Uterus (tissue), 2 donors: ENCODE measurements around the gene SLC22A31.

Experiments used
- POLR2A ChIP-seq, 2 donors: fragments of 450-650 bp; IDR thresholded peaks; one replicate each; pipeline ENCODE4 v1.6.1; 2016; ENCODE audit warnings: antibody characterized with exemption in 2 of 2, mild to moderate bottlenecking in 1 of 2, moderate library complexity in 1 of 2
- TF ChIP-seq, protein P1 (sequence below), 4 experiments: fragments of 200-600 bp in 2 of 4; fragments of 450-650 bp in 2 of 4; sonication (generic) in 2 of 4; IDR thresholded peaks; one replicate each; pipeline ENCODE4 v1.5.1; 2016 to 2019; ENCODE audit warnings: antibody characterized with exemption in 4 of 4, mild to moderate bottlenecking in 2 of 4, moderate library complexity in 1 of 4

DNA sequence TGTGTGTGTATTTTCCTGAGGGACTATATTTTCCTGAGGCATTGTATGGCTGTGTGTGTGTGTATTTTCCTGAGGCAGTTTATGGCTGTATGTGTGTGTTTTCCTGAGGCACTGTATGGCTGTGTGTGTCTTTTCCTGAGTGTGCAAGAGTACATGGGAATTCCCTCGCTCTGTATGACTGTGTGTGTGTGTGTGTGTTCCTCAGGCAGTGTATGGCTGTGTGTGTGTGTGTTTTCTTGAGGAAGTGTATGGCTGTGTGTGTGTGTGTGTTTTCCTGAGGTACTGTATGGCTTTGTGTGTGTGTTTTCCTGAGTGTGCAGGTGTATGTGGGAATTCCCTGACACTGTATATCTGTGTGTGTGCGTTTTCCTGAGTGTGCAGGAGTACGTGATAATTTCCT is 21.3 kb upstream of the SLC22A31 start:
- TF ChIP-seq POLR2A (IDR thresholded peaks at IDR 0.05): no peak
- TF ChIP-seq, protein P1, sequence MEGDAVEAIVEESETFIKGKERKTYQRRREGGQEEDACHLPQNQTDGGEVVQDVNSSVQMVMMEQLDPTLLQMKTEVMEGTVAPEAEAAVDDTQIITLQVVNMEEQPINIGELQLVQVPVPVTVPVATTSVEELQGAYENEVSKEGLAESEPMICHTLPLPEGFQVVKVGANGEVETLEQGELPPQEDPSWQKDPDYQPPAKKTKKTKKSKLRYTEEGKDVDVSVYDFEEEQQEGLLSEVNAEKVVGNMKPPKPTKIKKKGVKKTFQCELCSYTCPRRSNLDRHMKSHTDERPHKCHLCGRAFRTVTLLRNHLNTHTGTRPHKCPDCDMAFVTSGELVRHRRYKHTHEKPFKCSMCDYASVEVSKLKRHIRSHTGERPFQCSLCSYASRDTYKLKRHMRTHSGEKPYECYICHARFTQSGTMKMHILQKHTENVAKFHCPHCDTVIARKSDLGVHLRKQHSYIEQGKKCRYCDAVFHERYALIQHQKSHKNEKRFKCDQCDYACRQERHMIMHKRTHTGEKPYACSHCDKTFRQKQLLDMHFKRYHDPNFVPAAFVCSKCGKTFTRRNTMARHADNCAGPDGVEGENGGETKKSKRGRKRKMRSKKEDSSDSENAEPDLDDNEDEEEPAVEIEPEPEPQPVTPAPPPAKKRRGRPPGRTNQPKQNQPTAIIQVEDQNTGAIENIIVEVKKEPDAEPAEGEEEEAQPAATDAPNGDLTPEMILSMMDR (IDR thresholded peaks at IDR 0.05): no peak
